ENCODE data around the gene DIS3L2.

- TF ChIP-seq CTCF (conservative IDR thresholded peaks at IDR 0.05; ENCODE audit: low read depth in 2 of 2) (no peak), EZH2phosphoT487 (IDR thresholded peaks at IDR 0.05; ENCODE audit: unreplicated experiment) (no peak), REST (IDR thresholded peaks at IDR 0.05; ENCODE audit: unreplicated experiment) (no peak), EZH2 (IDR thresholded peaks at IDR 0.05; ENCODE audit: low read depth, unreplicated experiment) (no peak), POLR2AphosphoS5 (IDR thresholded peaks at IDR 0.05; ENCODE audit: low read depth) (no peak), CREB1 (CRISPR knock-in tag; IDR thresholded peaks at IDR 0.05; ENCODE audit: low read depth) (no peak), JUNB (IDR thresholded peaks at IDR 0.05; ENCODE audit: unreplicated experiment) (no peak), ZNF331 (CRISPR knock-in tag; IDR thresholded peaks at IDR 0.05; ENCODE audit: low read depth) (no peak), ZNF114 (CRISPR knock-in tag; IDR thresholded peaks at IDR 0.05) (no peak)
These were observed 38.9 kb downstream of the DIS3L2 start for GRCh38 chr2:232000439-232000838.
